ENCODE measurements around the gene RAB11FIP4.
A peak's percentile ranks its signal among the peaks of the same experiment; 100 is the strongest.

The RAB11FIP4 gene

DNA sequence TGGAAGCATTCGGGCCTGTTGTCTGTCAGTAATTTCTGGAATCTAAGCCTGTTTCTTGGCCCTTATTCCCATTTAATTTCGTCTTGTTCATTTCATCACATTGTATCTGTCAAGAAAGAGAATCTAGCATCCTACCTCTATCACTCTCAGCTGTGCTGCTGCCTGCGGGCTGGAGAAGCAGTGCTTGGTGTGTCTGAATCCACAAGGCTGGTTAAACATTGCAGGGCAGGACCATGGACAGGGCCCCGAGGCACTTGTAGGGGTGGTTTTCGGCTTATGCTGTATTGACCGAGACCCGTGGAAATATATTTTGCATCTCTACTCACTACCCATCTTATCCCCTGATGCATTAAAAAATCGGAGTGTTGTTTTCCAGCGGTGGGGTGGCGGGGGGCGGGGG is 3.1 kb downstream of the RAB11FIP4 start:
- Histone ChIP-seq H3K4me1 (ENCODE audit: insufficient read depth, low read length) (no peaks in the 10 kb centered on the region), H3K4me2 (ENCODE audit: insufficient read depth, low read length) (no peak overlapping the region), H3K4me3 (ENCODE audit: low read depth in 1 of 2, low read length in 2 of 2) (no peak overlapping the region), H3K9me3 (ENCODE audit: insufficient read depth, low read length, severe bottlenecking) (no peaks in the 10 kb centered on the region), H3K79me2 (ENCODE audit: insufficient read depth, low read length) (no peaks in the 10 kb centered on the region), H3K27ac (ENCODE audit: low read length) (no peak overlapping the region), H4K20me1 (ENCODE audit: insufficient read depth, low read length) (no peaks in the 10 kb centered on the region), H3K36me3 (ENCODE audit: insufficient read depth, low read length) (no peaks in the 10 kb centered on the region), H3K27me3 (ENCODE audit: insufficient read depth, low read length, poor library complexity) (no peaks in the 10 kb centered on the region), H2AFZ (ENCODE audit: low read depth, low read length) (no peak overlapping the region), H3K9ac (ENCODE audit: low read depth, low read length) (no peak overlapping the region)
- DNase-seq (peak; percentile 74), ATAC-seq (ENCODE audit: insufficient read depth, low read depth) (peak; percentile 94)
- TF ChIP-seq, protein P1, sequence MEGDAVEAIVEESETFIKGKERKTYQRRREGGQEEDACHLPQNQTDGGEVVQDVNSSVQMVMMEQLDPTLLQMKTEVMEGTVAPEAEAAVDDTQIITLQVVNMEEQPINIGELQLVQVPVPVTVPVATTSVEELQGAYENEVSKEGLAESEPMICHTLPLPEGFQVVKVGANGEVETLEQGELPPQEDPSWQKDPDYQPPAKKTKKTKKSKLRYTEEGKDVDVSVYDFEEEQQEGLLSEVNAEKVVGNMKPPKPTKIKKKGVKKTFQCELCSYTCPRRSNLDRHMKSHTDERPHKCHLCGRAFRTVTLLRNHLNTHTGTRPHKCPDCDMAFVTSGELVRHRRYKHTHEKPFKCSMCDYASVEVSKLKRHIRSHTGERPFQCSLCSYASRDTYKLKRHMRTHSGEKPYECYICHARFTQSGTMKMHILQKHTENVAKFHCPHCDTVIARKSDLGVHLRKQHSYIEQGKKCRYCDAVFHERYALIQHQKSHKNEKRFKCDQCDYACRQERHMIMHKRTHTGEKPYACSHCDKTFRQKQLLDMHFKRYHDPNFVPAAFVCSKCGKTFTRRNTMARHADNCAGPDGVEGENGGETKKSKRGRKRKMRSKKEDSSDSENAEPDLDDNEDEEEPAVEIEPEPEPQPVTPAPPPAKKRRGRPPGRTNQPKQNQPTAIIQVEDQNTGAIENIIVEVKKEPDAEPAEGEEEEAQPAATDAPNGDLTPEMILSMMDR (IDR thresholded peaks at IDR 0.05; ENCODE audit: borderline replicate concordance, extremely low read depth, low read length, poor library complexity, severe bottlenecking) = no peak
- no peak for TF ChIP-seq EZH2 (IDR thresholded peaks at IDR 0.05; ENCODE audit: borderline replicate concordance, low read depth, low read length, severe bottlenecking)

DNA sequence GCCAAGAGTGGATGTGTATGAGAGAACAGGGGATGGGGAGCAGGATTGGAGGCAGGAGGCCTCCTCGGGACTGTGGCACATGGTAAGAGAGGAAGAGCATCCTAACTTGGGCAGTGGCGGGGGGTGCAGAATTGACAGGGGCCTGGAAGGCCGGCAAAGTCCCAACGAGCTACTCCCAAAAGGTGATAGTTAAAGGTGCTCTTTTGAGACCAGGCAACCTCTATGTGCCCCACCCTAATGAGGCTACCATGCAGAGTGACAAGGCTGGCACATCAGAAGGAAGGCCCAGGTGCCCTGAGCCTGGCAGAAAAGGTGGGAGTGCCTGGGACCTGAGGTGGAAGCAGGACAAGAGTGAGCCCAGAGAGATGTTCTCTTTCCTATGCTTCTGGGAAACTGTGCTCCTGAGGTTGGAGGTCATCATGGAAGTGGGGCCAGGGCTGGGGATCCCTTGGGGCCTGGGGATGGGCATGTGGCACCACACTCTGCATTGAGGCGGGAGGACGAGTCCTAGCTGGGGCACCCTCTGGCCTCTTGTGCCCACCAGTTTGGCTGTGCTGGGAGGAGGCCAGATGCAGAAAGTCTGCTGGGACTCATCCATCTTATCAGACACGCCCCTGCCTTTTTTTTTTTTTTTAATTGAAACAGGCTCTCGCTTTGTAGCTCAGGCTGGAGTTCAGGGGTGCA is 5.9 kb downstream of the RAB11FIP4 start:
- H3K4me1 ChIP-seq (ENCODE audit: insufficient read depth, low read length) = no peaks in the 10 kb centered on the region
- H3K9ac ChIP-seq (ENCODE audit: low read depth, low read length) = no peak overlapping the region
- no peaks in the 10 kb centered on the region for H3K36me3 ChIP-seq (ENCODE audit: insufficient read depth, low read length)
- H3K4me3 ChIP-seq (ENCODE audit: low read depth in 1 of 2, low read length in 2 of 2) = no peak overlapping the region
- no peaks in the 10 kb centered on the region for H3K79me2 ChIP-seq (ENCODE audit: insufficient read depth, low read length)
- no peak overlapping the region for H3K27ac ChIP-seq (ENCODE audit: low read length)
- TF ChIP-seq, protein P1 (IDR thresholded peaks at IDR 0.05; ENCODE audit: borderline replicate concordance, extremely low read depth, low read length, poor library complexity, severe bottlenecking) = no peak
- TF ChIP-seq EZH2 (IDR thresholded peaks at IDR 0.05; ENCODE audit: borderline replicate concordance, low read depth, low read length, severe bottlenecking) = no peak
- no peaks in the 10 kb centered on the region for H3K27me3 ChIP-seq (ENCODE audit: insufficient read depth, low read length, poor library complexity)
- H3K4me2 ChIP-seq (ENCODE audit: insufficient read depth, low read length) = no peak overlapping the region
- DNase-seq (no peak), ATAC-seq (ENCODE audit: insufficient read depth, low read depth) (no peak)
- H4K20me1 ChIP-seq (ENCODE audit: insufficient read depth, low read length) = no peaks in the 10 kb centered on the region
- H2AFZ ChIP-seq (ENCODE audit: low read depth, low read length) = no peak overlapping the region
- no peaks in the 10 kb centered on the region for H3K9me3 ChIP-seq (ENCODE audit: insufficient read depth, low read length, severe bottlenecking)

DNA sequence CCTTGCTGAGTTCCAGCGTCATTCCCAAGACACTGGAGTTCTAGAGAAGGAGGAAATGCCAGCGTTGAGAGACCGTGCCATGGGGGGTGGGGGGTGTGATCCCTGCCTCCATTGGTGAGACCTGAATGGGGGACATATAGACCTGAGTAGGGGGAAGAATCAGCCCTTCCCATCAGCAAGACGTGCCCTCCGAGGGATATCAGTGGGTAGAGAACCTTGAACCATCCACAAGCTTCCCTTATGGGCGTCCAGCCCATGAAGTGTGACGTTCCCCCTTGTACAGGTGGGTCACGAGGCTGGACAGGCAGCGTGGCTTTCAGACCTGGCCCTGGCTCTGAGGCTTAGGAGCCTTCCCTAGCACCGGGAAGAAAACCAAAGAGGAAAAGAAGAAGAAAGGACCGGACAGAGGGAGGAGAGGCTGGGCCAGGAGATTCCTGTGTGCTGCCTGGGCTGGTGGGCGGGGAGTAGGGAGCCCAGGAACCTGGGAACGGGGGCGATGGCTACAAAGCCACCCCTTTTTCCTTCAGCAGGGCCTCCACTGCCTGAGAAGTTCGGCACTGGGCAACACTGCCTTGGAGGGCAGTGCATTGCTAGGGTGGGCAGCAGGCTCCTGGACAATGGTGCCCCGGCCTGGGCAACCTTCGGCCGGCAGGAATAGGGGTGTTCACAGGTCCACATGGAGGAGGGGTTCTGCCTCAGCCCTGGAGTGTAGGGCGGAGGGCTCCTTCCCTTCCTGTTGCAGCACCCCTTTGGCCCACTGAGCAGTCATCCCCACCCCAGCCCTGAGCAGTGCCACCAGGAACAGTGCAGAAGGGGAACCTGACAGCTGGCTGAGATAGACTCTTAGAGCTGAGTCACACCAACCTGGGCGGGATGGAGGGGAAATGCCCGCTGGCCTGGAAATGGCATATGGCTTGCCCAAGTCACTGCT is 7.2 kb downstream of the RAB11FIP4 start:
- H3K27ac ChIP-seq (ENCODE audit: low read length) = no peak overlapping the region
- H2AFZ ChIP-seq (ENCODE audit: low read depth, low read length) = no peak overlapping the region
- H4K20me1 ChIP-seq (ENCODE audit: insufficient read depth, low read length) = no peaks in the 10 kb centered on the region
- no peak overlapping the region for H3K4me2 ChIP-seq (ENCODE audit: insufficient read depth, low read length)
- no peaks in the 10 kb centered on the region for H3K4me1 ChIP-seq (ENCODE audit: insufficient read depth, low read length)
- TF ChIP-seq, protein P1 (IDR thresholded peaks at IDR 0.05; ENCODE audit: borderline replicate concordance, extremely low read depth, low read length, poor library complexity, severe bottlenecking) = no peak
- no peak for TF ChIP-seq EZH2 (IDR thresholded peaks at IDR 0.05; ENCODE audit: borderline replicate concordance, low read depth, low read length, severe bottlenecking)
- ATAC-seq (ENCODE audit: insufficient read depth, low read depth) (no peak), DNase-seq (no peak)
- H3K36me3 ChIP-seq (ENCODE audit: insufficient read depth, low read length) = no peaks in the 10 kb centered on the region
- no peak overlapping the region for H3K9ac ChIP-seq (ENCODE audit: low read depth, low read length)
- no peaks in the 10 kb centered on the region for H3K27me3 ChIP-seq (ENCODE audit: insufficient read depth, low read length, poor library complexity)
- H3K4me3 ChIP-seq (ENCODE audit: low read depth in 1 of 2, low read length in 2 of 2) = no peak overlapping the region
- H3K79me2 ChIP-seq (ENCODE audit: insufficient read depth, low read length) = no peaks in the 10 kb centered on the region
- no peaks in the 10 kb centered on the region for H3K9me3 ChIP-seq (ENCODE audit: insufficient read depth, low read length, severe bottlenecking)
